HK-2 (cell line): ENCODE data around the gene SHROOM3.

Experiments used
- DNase-seq: peaks from one replicate; pipeline ENCODE4 v3.0.0-alpha.2; 2018; ENCODE audit not compliant: unreplicated experiment

SHROOM3 gene

DNA sequence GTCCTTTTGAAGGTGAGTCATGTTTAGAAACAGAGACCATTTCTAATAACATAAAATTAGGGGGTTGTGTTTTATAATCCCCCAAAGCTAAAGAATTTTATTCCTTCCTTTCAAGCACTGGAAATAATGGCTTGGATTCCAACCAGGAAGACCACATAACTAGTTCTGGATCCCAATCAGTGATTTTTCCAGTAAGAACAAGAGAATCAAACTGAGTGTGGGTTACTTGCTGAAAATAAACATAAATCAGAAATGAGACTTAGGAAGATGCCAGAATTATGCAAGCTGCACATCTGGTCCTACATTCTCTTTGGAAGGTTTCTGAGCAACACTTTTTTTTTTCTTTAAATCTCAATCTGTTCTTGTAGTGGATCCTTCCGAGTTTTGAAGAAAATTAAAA lies 386.6 kb downstream of the SHROOM3 start:
- no peak for DNase-seq

DNA sequence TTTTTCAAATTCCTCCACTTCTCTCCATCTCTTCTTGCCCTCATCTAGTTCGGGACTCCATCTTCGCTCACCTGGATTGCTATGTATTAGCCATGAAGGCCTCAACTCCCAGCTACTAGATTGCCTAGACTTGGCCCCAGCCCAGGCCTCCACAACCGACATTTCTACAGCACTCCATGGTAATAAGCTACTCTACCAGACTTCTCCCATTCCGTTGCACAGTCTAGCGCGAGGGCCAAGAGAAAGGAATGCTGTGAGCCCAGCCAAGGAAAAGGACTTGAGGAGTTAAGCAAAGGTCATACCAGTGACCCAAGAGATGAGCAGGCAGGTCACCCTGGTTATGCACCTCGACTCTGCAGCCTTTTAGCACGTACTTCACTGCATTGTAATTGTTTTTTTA lies 387.3 kb downstream of the SHROOM3 start:
- DNase-seq, result no peak

DNA sequence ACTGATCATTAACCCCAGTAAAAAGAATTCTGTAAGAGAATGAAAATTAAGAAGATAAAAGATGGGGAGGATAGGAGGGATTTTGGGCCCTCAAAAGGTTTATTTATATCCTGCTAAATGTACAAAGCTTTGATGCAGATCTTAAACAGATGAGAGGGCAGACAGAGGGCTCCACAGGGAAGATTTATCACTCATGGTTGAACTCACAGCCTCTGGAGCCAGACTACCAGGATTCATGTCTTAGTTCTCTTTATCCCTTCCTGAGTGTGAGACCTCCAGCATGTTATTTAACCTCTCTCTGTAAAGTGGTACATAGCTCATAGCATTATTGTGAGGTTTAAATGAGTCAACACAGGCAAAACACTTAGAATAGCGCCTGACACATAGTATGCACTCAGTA lies 388.5 kb downstream of the SHROOM3 start:
- no peak for DNase-seq

DNA sequence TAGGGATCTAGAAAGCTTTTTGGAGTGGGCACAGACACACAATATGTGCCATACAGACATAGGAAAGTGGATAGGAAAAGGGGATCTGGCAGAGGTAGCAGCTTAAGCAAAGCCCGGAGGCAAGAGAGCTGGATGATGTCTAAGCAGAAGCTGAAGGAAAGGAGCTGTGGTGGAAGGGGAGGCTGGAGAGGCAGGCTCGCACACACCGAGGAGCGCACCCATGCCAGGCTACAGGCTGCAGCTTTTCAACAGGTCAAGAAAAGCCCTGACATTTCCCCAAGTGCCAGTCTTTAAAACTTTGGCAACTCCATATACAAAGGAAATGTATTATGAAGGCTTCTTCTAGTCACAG lies 395.6 kb downstream of the SHROOM3 start:
- DNase-seq, result no peak

DNA sequence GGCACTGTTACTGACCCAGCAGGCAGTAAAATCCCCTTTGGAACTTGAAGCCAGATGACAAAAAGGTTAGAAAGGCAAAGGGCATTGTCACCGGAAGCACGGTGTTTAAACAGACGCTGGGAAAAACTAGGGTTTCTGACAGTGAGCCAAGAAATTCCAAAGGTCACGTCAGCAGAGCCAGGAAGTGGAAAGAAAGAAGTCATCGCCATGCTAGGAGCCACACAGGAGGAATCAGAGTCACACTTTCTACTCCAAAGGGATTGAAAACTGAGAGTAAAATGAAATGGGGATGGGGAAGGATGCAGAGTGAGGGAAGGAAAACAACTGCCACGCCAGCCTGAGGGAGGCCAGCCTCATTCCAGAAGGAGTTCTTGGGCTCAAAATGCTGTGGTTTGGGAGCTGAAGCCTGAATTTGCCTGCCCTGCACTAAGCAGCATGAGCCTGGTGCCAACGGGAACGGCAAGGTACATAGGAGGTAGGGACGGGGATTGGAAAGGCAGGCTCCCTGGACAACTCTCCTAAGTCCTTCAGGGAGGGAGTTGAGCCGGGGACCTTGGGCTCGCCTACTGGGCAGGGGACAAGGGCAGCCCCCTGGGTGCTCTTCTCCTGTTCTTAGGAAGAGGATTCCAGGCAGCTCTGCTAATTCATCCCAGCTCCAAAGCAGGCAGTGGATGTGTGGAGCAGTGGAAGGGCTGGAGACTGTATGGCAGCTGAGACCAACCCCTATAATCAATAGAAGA lies 396.1 kb downstream of the SHROOM3 start:
- peak; percentile 76 for DNase-seq

DNA sequence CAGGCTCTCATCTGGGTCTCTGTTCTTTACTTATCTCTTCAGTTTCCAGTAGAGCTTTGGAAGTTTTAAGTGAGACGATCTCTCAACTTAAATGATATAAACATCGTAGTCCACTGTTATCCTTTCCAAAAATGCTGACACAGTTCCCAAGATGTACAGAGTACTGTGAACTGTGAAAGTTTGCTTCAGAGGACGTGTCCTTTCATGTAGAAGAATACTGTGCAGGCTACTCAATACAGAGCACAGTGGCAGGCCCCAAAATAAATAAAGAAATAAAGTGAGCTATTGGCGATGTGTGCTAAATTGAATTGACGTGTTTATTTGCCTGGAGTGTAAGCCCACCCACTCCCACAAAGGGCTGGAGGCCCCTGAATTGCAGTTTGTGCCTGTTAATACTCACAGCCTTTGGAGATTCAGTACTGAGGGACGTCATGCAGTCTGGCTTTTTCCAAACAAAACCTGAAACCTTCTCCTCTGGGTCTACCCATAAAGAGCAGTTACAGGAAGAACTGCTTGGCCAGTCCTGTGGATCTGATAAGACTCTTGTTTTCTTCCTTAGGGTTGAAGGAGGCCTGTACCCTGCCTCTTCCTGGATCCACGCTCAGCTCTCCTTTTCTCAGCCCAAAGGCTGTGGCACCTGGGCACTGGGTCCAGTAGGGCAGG lies 396.8 kb downstream of the SHROOM3 start:
- DNase-seq, result no peak
